HepG2 (cell line): Measurements from ENCODE around the gene ACRBP. TPM values are rescaled to one million over a fixed set of nuclear protein-coding genes. Genes with fewer than 3 reads are reported as not detected.

Source experiments
- ATAC-seq: fragments of 200-7000 bp; cut with Tn5 transposase; 3 replicates; pipeline ENCODE4 v1.9.1; 2020; ENCODE audit warnings: mild to moderate bottlenecking, moderate library complexity
- BruUV-seq: library from RNA; stranded (reverse); fragments of 400-500 nt; replicated peaks from 2 replicates; lab custom pipeline; 2021; lab: Mats Ljungman, UMichigan
- CTCF ChIA-PET: fragments of 300-600 bp; formaldehyde crosslinking; extraction: SDS; loops from one replicate; lab custom pipeline; 2021; ENCODE audit warnings: low total read pairs, inconsistent platforms, low intra/inter-chr PET ratio; lab: Yijun Ruan, JAX
- POLR2A ChIA-PET: fragments of 350-600 bp; sonication (Branson Sonifier 250); formaldehyde crosslinking; loops from one replicate; lab custom pipeline; 2020; ENCODE audit warnings: antibody characterized with exemption, inconsistent platforms; lab: Yijun Ruan, JAX
- DNase-seq: peaks from one replicate; pipeline ENCODE4 v3.0.0-alpha.2; 2015; ENCODE audit warnings: low spot score
- FAIRE-seq: peaks from 3 replicates; lab custom pipeline; 2011; peaks lifted over from hg19 to GRCh38; lab: Jason Lieb, UNC
- H2AFZ ChIP-seq: one replicate; pipeline ENCODE4 v1.6.1; 2011; ENCODE audit warnings: low read length, inconsistent platforms
- H3K27ac ChIP-seq: fragments of 300-600 bp; 3 replicates; pipeline ENCODE4 v1.8.0; 2011; ENCODE audit warnings: mixed run types, mild to moderate bottlenecking, mixed read lengths, low read length, inconsistent platforms; ENCODE audit not compliant: insufficient read depth; ENCODE audit errors: extremely low read length
- H3K27me3 ChIP-seq, 2 experiments: fragments of 200-600 bp in 1 of 2; 2 replicates in 1 of 2; 3 replicates in 1 of 2; pipeline versions ENCODE4 v1.6.0 to v1.8.0; 2011; ENCODE audit warnings: low read length in 2 of 2, mild to moderate bottlenecking in 2 of 2, moderate library complexity in 2 of 2, inconsistent platforms in 1 of 2; ENCODE audit not compliant: insufficient read depth in 2 of 2, control insufficient read depth in 1 of 2
- H3K36me3 ChIP-seq, 2 experiments: fragments of 200-600 bp in 1 of 2; replicated peaks in 1 of 2; 2 replicates in 1 of 2; 3 replicates in 1 of 2; pipeline versions ENCODE4 v1.5.1 to v1.8.0; 2011; ENCODE audit warnings: low read length in 2 of 2, inconsistent platforms in 1 of 2; ENCODE audit not compliant: insufficient read depth in 2 of 2, control insufficient read depth in 1 of 2
- H3K4me1 ChIP-seq: 2 replicates; pipeline ENCODE4 v1.5.1; 2012; ENCODE audit warnings: low read length, inconsistent platforms; ENCODE audit not compliant: insufficient read depth
- H3K4me2 ChIP-seq: 2 replicates; pipeline ENCODE4 v1.6.0; 2011; ENCODE audit warnings: low read depth, low read length, inconsistent platforms
- H3K4me3 ChIP-seq, 3 experiments: fragments of 200-600 bp in 1 of 3; sonication (generic), shearing (Covaris generic) in 1 of 3; replicated peaks in 1 of 3; 2 replicates each; pipeline ENCODE4 v1.5.1; 2011 to 2016; ENCODE audit warnings: low read length in 3 of 3, inconsistent platforms in 2 of 3, low read depth in 2 of 3, mild to moderate bottlenecking in 2 of 3, control low read depth in 1 of 3, mixed read lengths in 1 of 3; ENCODE audit not compliant: insufficient read depth in 1 of 3
- H3K79me2 ChIP-seq: one replicate; pipeline ENCODE4 v1.6.1; 2011; ENCODE audit warnings: low read length, inconsistent platforms; ENCODE audit not compliant: insufficient read depth
- H3K9ac ChIP-seq: 2 replicates; pipeline ENCODE4 v1.6.0; 2011; ENCODE audit warnings: mild to moderate bottlenecking, low read depth, low read length, inconsistent platforms; ENCODE audit not compliant: insufficient read depth
- H3K9me3 ChIP-seq: 2 replicates; pipeline ENCODE4 v1.5.1; 2012; ENCODE audit warnings: mild to moderate bottlenecking, low read length
- H4K20me1 ChIP-seq: 2 replicates; pipeline ENCODE4 v1.6.0; 2011; ENCODE audit warnings: inconsistent platforms, mild to moderate bottlenecking, low read length, moderate library complexity; ENCODE audit not compliant: insufficient read depth
- AKNA ChIP-seq: sonication (generic); formaldehyde crosslinking; IDR thresholded peaks from 2 replicates; pipeline ENCODE4 v1.4.0; 2020; ENCODE audit warnings: missing genetic modification reagents, borderline replicate concordance
- HMG20B ChIP-seq: conservative IDR thresholded peaks from 2 replicates; pipeline ENCODE4 v1.6.1; 2016; ENCODE audit warnings: missing genetic modification reagents, missing compliant biosample characterization
- HNF4A ChIP-seq: sonication (generic); formaldehyde crosslinking; IDR thresholded peaks from 2 replicates; pipeline ENCODE4 v1.4.0; 2020; ENCODE audit warnings: missing genetic modification reagents
- NFAT5 ChIP-seq: sonication (generic); formaldehyde crosslinking; IDR thresholded peaks from 2 replicates; pipeline ENCODE4 v1.4.0; 2020; ENCODE audit warnings: missing genetic modification reagents
- SNAPC5 ChIP-seq: sonication (generic); formaldehyde crosslinking; IDR thresholded peaks from 2 replicates; pipeline ENCODE4 v1.8.1; 2023; ENCODE audit warnings: mild to moderate bottlenecking, missing genetic modification reagents, borderline replicate concordance
- SRF ChIP-seq: IDR thresholded peaks from 2 replicates; pipeline ENCODE4 v1.6.1; 2011; ENCODE audit warnings: mild to moderate bottlenecking, low read depth, low read length, moderate library complexity
- ZBTB44 ChIP-seq: sonication (generic); formaldehyde crosslinking; IDR thresholded peaks from 2 replicates; pipeline ENCODE4 v1.4.0; 2020; ENCODE audit warnings: missing genetic modification reagents
- ZBTB7A ChIP-seq: sonication (generic); formaldehyde crosslinking; IDR thresholded peaks from 2 replicates; pipeline ENCODE4 v1.8.0; 2022; ENCODE audit warnings: mild to moderate bottlenecking, missing genetic modification reagents
- ZFP1 ChIP-seq: IDR thresholded peaks from 2 replicates; pipeline ENCODE4 v1.6.1; 2016
- ZNF337 ChIP-seq: sonication (generic); formaldehyde crosslinking; IDR thresholded peaks from 2 replicates; pipeline ENCODE4 v1.5.1; 2020; ENCODE audit warnings: missing genetic modification reagents, low read depth, mild to moderate bottlenecking, borderline replicate concordance
- ZNF619 ChIP-seq: sonication (generic); formaldehyde crosslinking; IDR thresholded peaks from 2 replicates; pipeline ENCODE4 v1.4.0; 2020; ENCODE audit warnings: mild to moderate bottlenecking, missing genetic modification reagents
- WGBS: methylation state at CpG from one replicate; pipeline ENCODE4 v1.1.6; 2017; ENCODE audit warnings: low lambda C conversion rate; 5-methylcytosine and 5-hydroxymethylcytosine counted together
- in situ Hi-C: cut with HindIII; loops from 2 replicates; pipeline ENCODE4 v1.10.0; 2017; ENCODE audit warnings: low pct_unique_long_range_greater_than_20kb; ENCODE audit not compliant: extremely low pct_ligation_motif_present
- intact Hi-C: fragments of 100-400 bp; cut with micrococcal nuclease; formaldehyde crosslinking; loops from one replicate; pipeline ENCODE4 v1.10.0; 2022; ENCODE audit not compliant: unreplicated experiment
- polyA plus RNA-seq, 8 experiments: library from polyadenylated mRNA; depleted of rRNA in 3 of 8; stranded (reverse) in 7 of 8; unstranded in 1 of 8; fragments of >200 nt; fragmentation: Illumina TruSeq in 4 of 8; extraction: Trizol in 4 of 8; gene quantifications; 2 replicates each; pipeline versions ENCODE4 v1.2.1 to v1.2.3, GENCODE V29; 2011 to 2016; ENCODE audit warnings: low read depth in 4 of 8, missing spikeins in 1 of 8, mixed read lengths in 1 of 8; ENCODE audit not compliant: insufficient read depth in 1 of 8
- total RNA-seq, 5 experiments: library from RNA; depleted of rRNA; stranded (reverse); fragments of >200 nt; fragmentation: Illumina TruSeq; extraction: Trizol; gene quantifications; 2 replicates each; pipeline ENCODE4 v1.2.3, GENCODE V29; 2016; ENCODE audit warnings: low read depth in 1 of 5

ACRBP gene
- total and polyA plus RNA-seq, 2 of the 13 experiments (the other 11 are each of a cell fraction or from before 2014, with no cell fraction given), result 0.46 TPM; not detected in 1

GRCh38 chr12:6604259-6605029, 42.8 kb downstream of the ACRBP start:
- ChIA-PET CTCF (no interaction called here), POLR2A (interaction anchor here (1.2 to 2.2 kb wide), 3 partner anchors 9 to 85 kb away, joined by 3 to 8 read pairs (median 7); partner anchors contain the start of genes NOP2 and ZNF384)
- H3K36me3 ChIP-seq, result peaks cover 31 to 49% of the 10 kb centered on the region in 2 experiments
- H4K20me1 ChIP-seq, result peaks cover 17% of the 10 kb centered on the region
- peak overlapping the region; percentile 99 for H3K4me2 ChIP-seq
- ATAC-seq (no peak), DNase-seq (no peak), FAIRE-seq (no peak)
- peaks cover 36% of the 10 kb centered on the region for H3K79me2 ChIP-seq
- BruUV-seq, result no TSS peak
- intact Hi-C loops (no loop called here), in situ Hi-C loops (no loop called here)
- H3K27me3 ChIP-seq, result no peaks in the 10 kb centered on the region; a peak in 1 of 5 replicates
- WGBS, result 82% methylated on average over 6 of the region's 6 CpGs
- H2AFZ ChIP-seq, result no peak overlapping the region
- H3K4me3 ChIP-seq, result peak overlapping the region; percentile 71 to 91 (median 74); a peak in 5 of 6 replicates
- H3K9ac ChIP-seq, result 0 out of 2 replicates have a peak overlapping the region, but pooled peaks have one; percentile 87
- H3K27ac ChIP-seq, result no peak overlapping the region
- peaks cover 50% of the 10 kb centered on the region for H3K4me1 ChIP-seq
- no peaks in the 10 kb centered on the region for H3K9me3 ChIP-seq
- TF ChIP-seq SNAPC5 (CRISPR knock-in tag), result no peak
- no peak for TF ChIP-seq ZFP1
- no peak for TF ChIP-seq ZBTB44 (CRISPR knock-in tag)
- no peak for TF ChIP-seq HNF4A (CRISPR knock-in tag)
- no peak for TF ChIP-seq ZNF619
- TF ChIP-seq AKNA (CRISPR knock-in tag), result no peak
- TF ChIP-seq HMG20B (CRISPR knock-in tag), result no peak
- TF ChIP-seq ZBTB7A (CRISPR knock-in tag), result no peak
- TF ChIP-seq NFAT5, result no peak
- TF ChIP-seq SRF, result no peak
- no peak for TF ChIP-seq ZNF337 (CRISPR knock-in tag)
